ENCODE data around the gene NSMF.

NSMF gene

GRCh38 chr9:137459152-137459600 lies at the start of gene NSMF:
Gene NSMF, minus strand, starts transcription at chr9:137459334. Its CDS starts 232 bp downstream, at chr9:137459102.
- DNase-seq = peak; percentile 94

- no peak for DNase-seq
Observed at GRCh38 chr9:137506702-137507171, 47.6 kb upstream of the NSMF start.

GRCh38 chr9:137506274-137506673 lies 47.1 kb upstream of the NSMF start:
- DNase-seq = no peak

- DNase-seq = no peak
Observed at GRCh38 chr9:137505421-137506140, 46.4 kb upstream of the NSMF start.

GRCh38 chr9:137504432-137504777 lies 45.3 kb upstream of the NSMF start:
- peak; percentile 15 for DNase-seq

GRCh38 chr9:137502008-137502911 lies 43.1 kb upstream of the NSMF start:
- DNase-seq = peak; percentile 35

- no peak for DNase-seq
Observed at GRCh38 chr9:137501457-137501856, 42.3 kb upstream of the NSMF start.

- no peak for DNase-seq
Observed at GRCh38 chr9:137500666-137501397, 41.7 kb upstream of the NSMF start.

- DNase-seq = no peak
Observed at GRCh38 chr9:137499858-137500661, 40.9 kb upstream of the NSMF start.

- no peak for DNase-seq
Observed at GRCh38 chr9:137499416-137499815, 40.3 kb upstream of the NSMF start.

GRCh38 chr9:137498720-137499150 lies 39.6 kb upstream of the NSMF start:
- no peak for DNase-seq

- DNase-seq = no peak
Observed at GRCh38 chr9:137497921-137498719, 39.0 kb upstream of the NSMF start.

- DNase-seq = no peak
Observed at GRCh38 chr9:137496601-137497375, 37.7 kb upstream of the NSMF start.

GRCh38 chr9:137494550-137495351 lies 35.6 kb upstream of the NSMF start:
- DNase-seq = no peak

- DNase-seq = no peak
Observed at GRCh38 chr9:137494104-137494544, 35.0 kb upstream of the NSMF start.

- no peak for DNase-seq
Observed at GRCh38 chr9:137493364-137494103, 34.4 kb upstream of the NSMF start.

- no peak for DNase-seq
Observed at GRCh38 chr9:137492464-137493363, 33.6 kb upstream of the NSMF start.

All from NCI-H345 (cell line).